Measurements from ENCODE around the gene C1QTNF1. TPM values are rescaled to one million over a fixed set of nuclear protein-coding genes. Genes with fewer than 3 reads are reported as not detected.

Gene C1QTNF1
- total and polyA plus RNA-seq, 2 experiments from 2014 or later, result 6.8 to 16.4 TPM

GRCh38 chr17:79038545-79039135 lies 14.7 kb downstream of the C1QTNF1 start:
- TF ChIP-seq CTCF (IDR thresholded peaks at IDR 0.05; ENCODE audit: low read depth, low read length), result no peak
- Histone ChIP-seq H3K4me3 (no peak overlapping the region), H3K36me3 (no peaks in the 10 kb centered on the region), H3K27me3 (no peaks in the 10 kb centered on the region), H3K27ac (no peak overlapping the region), H3K9me3 (ENCODE audit: low read depth) (no peaks in the 10 kb centered on the region), H3K4me1 (ENCODE audit: low read depth) (no peaks in the 10 kb centered on the region)
- peak in 1 of 2 donors; percentile 99 for DNase-seq (ENCODE audit: low read depth in 1 of 2, low spot score in 1 of 2)

GRCh38 chr17:79039171-79039570 lies 15.2 kb downstream of the C1QTNF1 start:
- no peak for TF ChIP-seq CTCF (IDR thresholded peaks at IDR 0.05; ENCODE audit: low read depth, low read length)
- no peak for DNase-seq (ENCODE audit: low read depth in 1 of 2, low spot score in 1 of 2)
- H3K27ac ChIP-seq, result no peak overlapping the region
- H3K36me3 ChIP-seq, result no peaks in the 10 kb centered on the region
- no peak overlapping the region for H3K4me3 ChIP-seq
- no peaks in the 10 kb centered on the region for H3K27me3 ChIP-seq
- no peaks in the 10 kb centered on the region for H3K9me3 ChIP-seq (ENCODE audit: low read depth)
- H3K4me1 ChIP-seq (ENCODE audit: low read depth), result no peaks in the 10 kb centered on the region

DNA sequence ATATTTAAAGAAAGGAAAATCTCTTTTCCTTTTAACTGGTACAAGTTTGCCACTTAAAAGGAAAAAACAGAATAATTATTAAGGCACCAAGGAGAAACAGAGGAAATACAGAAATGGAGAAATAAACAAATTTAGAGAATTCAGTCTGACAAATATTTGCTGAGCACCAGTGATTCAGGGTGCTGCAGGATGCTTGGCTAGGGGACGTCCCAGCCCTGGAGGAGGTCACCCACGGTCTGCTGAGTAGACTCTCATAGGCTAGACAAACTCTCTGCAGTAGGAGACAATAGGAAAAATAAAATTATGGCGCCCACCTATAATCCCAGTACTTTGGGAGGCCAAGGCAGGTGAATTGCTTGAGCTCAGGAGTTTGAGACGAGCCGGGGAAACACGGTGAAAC lies 15.9 kb downstream of the C1QTNF1 start:
- no peaks in the 10 kb centered on the region for H3K9me3 ChIP-seq (ENCODE audit: low read depth)
- no peak overlapping the region for H3K27ac ChIP-seq
- no peak for DNase-seq (ENCODE audit: low read depth in 1 of 2, low spot score in 1 of 2)
- H3K4me1 ChIP-seq (ENCODE audit: low read depth), result no peaks in the 10 kb centered on the region
- no peaks in the 10 kb centered on the region for H3K27me3 ChIP-seq
- H3K4me3 ChIP-seq, result no peak overlapping the region
- no peaks in the 10 kb centered on the region for H3K36me3 ChIP-seq
- no peak for TF ChIP-seq CTCF (IDR thresholded peaks at IDR 0.05; ENCODE audit: low read depth, low read length)

DNA sequence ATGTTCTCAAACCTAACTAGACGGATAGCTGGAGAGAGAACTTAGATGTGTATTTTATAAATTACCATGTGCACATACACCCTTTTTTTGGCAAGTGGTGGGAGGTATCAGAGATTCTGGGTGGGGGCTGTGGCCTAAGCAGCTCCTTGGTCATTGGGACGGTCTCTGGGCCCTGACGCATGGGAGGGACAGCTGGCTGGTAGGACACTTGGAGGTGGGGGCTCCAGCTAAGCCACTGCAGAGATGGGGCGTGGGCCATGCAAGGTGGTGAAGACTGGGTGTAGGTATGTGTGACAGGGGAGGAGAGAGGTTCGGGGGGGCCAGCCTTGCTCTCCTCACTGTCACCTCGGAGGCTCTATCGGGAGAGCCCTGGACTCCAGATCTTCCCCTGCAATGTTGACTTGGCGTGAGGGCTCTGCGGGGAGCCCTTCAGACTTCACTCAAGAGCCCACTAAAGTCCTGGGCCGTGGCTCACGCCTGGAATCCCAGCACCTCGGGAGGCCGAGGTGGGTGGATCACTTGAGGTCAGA lies 17.1 kb downstream of the C1QTNF1 start:
- Histone ChIP-seq H3K9me3 (ENCODE audit: low read depth) (no peaks in the 10 kb centered on the region), H3K4me1 (ENCODE audit: low read depth) (no peaks in the 10 kb centered on the region), H3K36me3 (no peaks in the 10 kb centered on the region), H3K27ac (no peak overlapping the region), H3K27me3 (no peaks in the 10 kb centered on the region), H3K4me3 (no peak overlapping the region)
- no peak for DNase-seq (ENCODE audit: low read depth in 1 of 2, low spot score in 1 of 2)
- TF ChIP-seq CTCF (IDR thresholded peaks at IDR 0.05; ENCODE audit: low read depth, low read length), result no peak

- no peaks in the 10 kb centered on the region for H3K27me3 ChIP-seq
- H3K4me1 ChIP-seq (ENCODE audit: low read depth), result no peaks in the 10 kb centered on the region
- DNase-seq (ENCODE audit: low read depth in 1 of 2, low spot score in 1 of 2), result no peak
- no peaks in the 10 kb centered on the region for H3K36me3 ChIP-seq
- no peaks in the 10 kb centered on the region for H3K9me3 ChIP-seq (ENCODE audit: low read depth)
- no peak overlapping the region for H3K4me3 ChIP-seq
- no peak overlapping the region for H3K27ac ChIP-seq
- TF ChIP-seq CTCF (IDR thresholded peaks at IDR 0.05; ENCODE audit: low read depth, low read length), result no peak
Measured at GRCh38 chr17:79041723-79042420, 17.9 kb downstream of the C1QTNF1 start.
